ENCODE data around the gene INSRR. TPM values are rescaled to one million over a fixed set of nuclear protein-coding genes. Genes with fewer than 3 reads are reported as not detected.

Gene INSRR
- total and polyA plus RNA-seq, 2 of the 4 experiments (the other 2 are of a cell fraction), result not detected

DNA sequence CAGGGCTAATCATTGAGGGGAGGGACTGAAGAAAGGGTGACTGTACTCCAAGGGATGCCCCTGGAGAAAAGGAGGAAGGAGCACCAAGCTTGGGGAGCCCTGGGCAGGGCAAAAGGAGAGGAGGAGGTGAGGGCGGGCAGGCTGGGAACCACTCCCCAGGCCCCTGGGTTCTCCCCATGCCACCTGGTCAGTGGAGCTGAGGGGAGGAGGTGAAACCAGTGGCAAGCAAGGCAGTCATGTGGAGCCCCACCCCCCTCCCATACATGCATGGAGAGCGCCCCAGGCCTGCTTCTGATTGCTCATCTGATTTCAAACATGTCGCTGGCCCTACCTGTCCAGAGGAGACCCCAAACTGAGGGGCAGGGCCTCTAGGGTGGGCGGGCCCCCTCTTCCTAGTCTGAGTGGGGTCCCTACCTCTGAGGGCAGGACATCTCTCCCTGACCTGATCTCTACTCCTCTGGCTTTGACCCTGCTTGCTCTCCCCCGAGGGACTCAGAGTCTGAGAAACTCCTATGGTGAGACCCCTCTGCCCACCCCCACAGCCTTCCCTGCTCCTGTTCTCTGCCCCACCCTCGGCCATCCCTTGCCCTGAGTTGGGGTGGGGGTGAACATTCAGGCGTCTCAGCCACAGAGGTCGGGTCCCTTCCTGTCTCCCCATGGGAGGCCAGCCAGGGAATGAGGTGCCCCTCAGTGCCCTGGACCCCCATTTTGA, 18.6 kb downstream of the INSRR start:
- no CpG with 5 or more reads among the region's 8 CpGs for WGBS, 2 experiments (ENCODE audit: extremely low coverage in 2 of 2, insufficient read length in 1 of 2)
- Histone ChIP-seq H4K20me1 (ENCODE audit: insufficient read depth, low read length) (no peaks in the 10 kb centered on the region; the same call in none of the 2 replicates), H3K9me1 (ENCODE audit: insufficient read depth, low read length) (no peaks in the 10 kb centered on the region), H3K18ac (ENCODE audit: low read depth, low read length) (no peak overlapping the region), H4K5ac (ENCODE audit: low read depth, low read length) (no peak overlapping the region), H3K9ac (ENCODE audit: low read depth, low read length) (no peak overlapping the region), H3K79me1 (ENCODE audit: low read depth in 1 of 2, low read length in 2 of 2) (no peaks in the 10 kb centered on the region), H3K4ac (ENCODE audit: low read depth, low read length) (no peak overlapping the region), H4K8ac (ENCODE audit: low read depth in 2 of 2, low read length in 2 of 2) (no peak overlapping the region), H3K56ac (ENCODE audit: extremely low read depth, insufficient read depth, low read length) (no peak overlapping the region), H2BK20ac (ENCODE audit: low read depth, low read length) (no peak overlapping the region), H2BK15ac (ENCODE audit: low read depth, low read length) (no peak overlapping the region), H2AK9ac (replicated peaks; ENCODE audit: low read depth, low read length, poor library complexity) (no peak overlapping the region), H3K23ac (ENCODE audit: low read depth, low read length) (no peak overlapping the region), H3K27ac (ENCODE audit: insufficient read depth, low read length) (no peak overlapping the region), H3K14ac (replicated peaks; ENCODE audit: low read depth, low read length) (no peak overlapping the region), H2AFZ (replicated peaks; ENCODE audit: low read length, poor library complexity) (no peak overlapping the region), H3K36me3 (ENCODE audit: control insufficient read depth, insufficient read depth, low read length) (no peaks in the 10 kb centered on the region), H3K4me2 (ENCODE audit: low read depth, low read length) (no peak overlapping the region), H3K4me1 (ENCODE audit: control insufficient read depth, insufficient read depth, low read length) (no peaks in the 10 kb centered on the region; the same call in 1 of the 2 replicates), H4K91ac (ENCODE audit: insufficient read depth, low read depth, low read length) (no peak overlapping the region), H2BK120ac (ENCODE audit: low read depth, low read length) (no peak overlapping the region), H2AK5ac (ENCODE audit: low read depth, low read length) (no peak overlapping the region), H3K9me3 (ENCODE audit: control insufficient read depth, insufficient read depth, low read length) (no peaks in the 10 kb centered on the region; the same call in 1 of the 2 replicates), H3K4me3 (ENCODE audit: insufficient read depth, low read depth, low read length) (no peak overlapping the region), H3K27me3 (ENCODE audit: control insufficient read depth, insufficient read depth, low read length) (peaks cover 83% of the 10 kb centered on the region), H2BK5ac (ENCODE audit: low read depth, low read length, poor library complexity, severe bottlenecking) (no peak overlapping the region)
- TF ChIP-seq NFE2L2 (IDR thresholded peaks at IDR 0.05; ENCODE audit: low read depth, low read length) (no peak), MAZ (IDR thresholded peaks at IDR 0.05; ENCODE audit: borderline replicate concordance, low read depth, low read length) (no peak), POLR2A (IDR thresholded peaks at IDR 0.05; ENCODE audit: low read depth, low read length) (no peak), RCOR1 (IDR thresholded peaks at IDR 0.05; ENCODE audit: insufficient replicate concordance, low read length) (no peak), BHLHE40 (IDR thresholded peaks at IDR 0.05; ENCODE audit: low read depth, low read length) (no peak), SMC3 (IDR thresholded peaks at IDR 0.05; ENCODE audit: low read depth, low read length) (no peak), CEBPB (IDR thresholded peaks at IDR 0.05; ENCODE audit: low read depth, low read length) (no peak), FOS (IDR thresholded peaks at IDR 0.05; ENCODE audit: low read depth, low read length) (no peak), MAFK (IDR thresholded peaks at IDR 0.05; ENCODE audit: low read depth, low read length) (no peak), CHD1 (IDR thresholded peaks at IDR 0.05; ENCODE audit: low read depth, low read length) (no peak), RFX5 (IDR thresholded peaks at IDR 0.05; ENCODE audit: low read depth, low read length) (no peak), MXI1 (IDR thresholded peaks at IDR 0.05; ENCODE audit: borderline replicate concordance, low read depth, low read length) (no peak), RAD21 (IDR thresholded peaks at IDR 0.05; ENCODE audit: low read length) (no peak)
- TF ChIP-seq, protein P1, sequence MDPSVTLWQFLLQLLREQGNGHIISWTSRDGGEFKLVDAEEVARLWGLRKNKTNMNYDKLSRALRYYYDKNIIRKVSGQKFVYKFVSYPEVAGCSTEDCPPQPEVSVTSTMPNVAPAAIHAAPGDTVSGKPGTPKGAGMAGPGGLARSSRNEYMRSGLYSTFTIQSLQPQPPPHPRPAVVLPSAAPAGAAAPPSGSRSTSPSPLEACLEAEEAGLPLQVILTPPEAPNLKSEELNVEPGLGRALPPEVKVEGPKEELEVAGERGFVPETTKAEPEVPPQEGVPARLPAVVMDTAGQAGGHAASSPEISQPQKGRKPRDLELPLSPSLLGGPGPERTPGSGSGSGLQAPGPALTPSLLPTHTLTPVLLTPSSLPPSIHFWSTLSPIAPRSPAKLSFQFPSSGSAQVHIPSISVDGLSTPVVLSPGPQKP (IDR thresholded peaks at IDR 0.05; ENCODE audit: borderline replicate concordance, low read depth, low read length), result no peak
- TF ChIP-seq, protein P2, sequence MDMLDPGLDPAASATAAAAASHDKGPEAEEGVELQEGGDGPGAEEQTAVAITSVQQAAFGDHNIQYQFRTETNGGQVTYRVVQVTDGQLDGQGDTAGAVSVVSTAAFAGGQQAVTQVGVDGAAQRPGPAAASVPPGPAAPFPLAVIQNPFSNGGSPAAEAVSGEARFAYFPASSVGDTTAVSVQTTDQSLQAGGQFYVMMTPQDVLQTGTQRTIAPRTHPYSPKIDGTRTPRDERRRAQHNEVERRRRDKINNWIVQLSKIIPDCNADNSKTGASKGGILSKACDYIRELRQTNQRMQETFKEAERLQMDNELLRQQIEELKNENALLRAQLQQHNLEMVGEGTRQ (IDR thresholded peaks at IDR 0.05; ENCODE audit: low read depth, low read length), result no peak
- TF ChIP-seq, protein P3, sequence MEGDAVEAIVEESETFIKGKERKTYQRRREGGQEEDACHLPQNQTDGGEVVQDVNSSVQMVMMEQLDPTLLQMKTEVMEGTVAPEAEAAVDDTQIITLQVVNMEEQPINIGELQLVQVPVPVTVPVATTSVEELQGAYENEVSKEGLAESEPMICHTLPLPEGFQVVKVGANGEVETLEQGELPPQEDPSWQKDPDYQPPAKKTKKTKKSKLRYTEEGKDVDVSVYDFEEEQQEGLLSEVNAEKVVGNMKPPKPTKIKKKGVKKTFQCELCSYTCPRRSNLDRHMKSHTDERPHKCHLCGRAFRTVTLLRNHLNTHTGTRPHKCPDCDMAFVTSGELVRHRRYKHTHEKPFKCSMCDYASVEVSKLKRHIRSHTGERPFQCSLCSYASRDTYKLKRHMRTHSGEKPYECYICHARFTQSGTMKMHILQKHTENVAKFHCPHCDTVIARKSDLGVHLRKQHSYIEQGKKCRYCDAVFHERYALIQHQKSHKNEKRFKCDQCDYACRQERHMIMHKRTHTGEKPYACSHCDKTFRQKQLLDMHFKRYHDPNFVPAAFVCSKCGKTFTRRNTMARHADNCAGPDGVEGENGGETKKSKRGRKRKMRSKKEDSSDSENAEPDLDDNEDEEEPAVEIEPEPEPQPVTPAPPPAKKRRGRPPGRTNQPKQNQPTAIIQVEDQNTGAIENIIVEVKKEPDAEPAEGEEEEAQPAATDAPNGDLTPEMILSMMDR (conservative IDR thresholded peaks at IDR 0.05; ENCODE audit: low read depth, low read length), result no peak
- ChIA-PET POLR2A (ENCODE audit: unreplicated experiment) (no interaction called here), CTCF (interaction anchor here (1.3 kb wide), 1 partner anchor 19 kb away, joined by 4 read pairs; no protein-coding TSS in a partner anchor)
- intact Hi-C loops (cut with micrococcal nuclease), result no loop called here
- in situ Hi-C loops (cut with MboI; ENCODE audit: low sequenced_read_pairs), result no loop called here
- dilution Hi-C loops (cut with HindIII; ENCODE audit: low sequenced_read_pairs, unreplicated experiment), result no loop called here
- ATAC-seq (ENCODE audit: low read depth) (no peak), DNase-seq (no peak)
- BruUV-seq (replicated peaks), result no TSS peak

All from IMR-90 (cell line).